HEK293T (cell line): Measurements from ENCODE around the gene UGT1A1.

ENCODE experiments used
- CTCF ChIA-PET: fragments of 350-600 bp; formaldehyde crosslinking; extraction: SDS; loops from one replicate; lab custom pipeline; 2021; ENCODE audit warnings: antibody characterized with exemption, inconsistent platforms; lab: Yijun Ruan, JAX
- POLR2A ChIA-PET: fragments of 350-600 bp; formaldehyde crosslinking; extraction: SDS; loops from one replicate; lab custom pipeline; 2020; ENCODE audit warnings: antibody characterized with exemption, inconsistent platforms; lab: Yijun Ruan, JAX
- DNase-seq: peaks from one replicate; pipeline ENCODE4 v3.0.0; 2012; ENCODE audit warnings: mixed read lengths; ENCODE audit errors: extremely low spot score
- ARNT ChIP-seq: fragments of 450-650 bp; IDR thresholded peaks from 2 replicates; pipeline ENCODE4 v1.6.1; 2017; ENCODE audit warnings: mild to moderate bottlenecking
- BHLHE40 ChIP-seq: fragments of 450-650 bp; IDR thresholded peaks from 2 replicates; pipeline ENCODE4 v1.6.1; 2016; ENCODE audit warnings: mild to moderate bottlenecking, moderate library complexity, borderline replicate concordance
- CTBP1 ChIP-seq: fragments of 450-650 bp; IDR thresholded peaks from 2 replicates; pipeline ENCODE4 v1.6.1; 2016; ENCODE audit warnings: borderline replicate concordance
- ELF4 ChIP-seq: fragments of 450-650 bp; IDR thresholded peaks from 2 replicates; pipeline ENCODE4 v1.6.1; 2017; ENCODE audit warnings: antibody characterized with exemption
- FOXA1 ChIP-seq: fragments of 450-650 bp; IDR thresholded peaks from 2 replicates; pipeline ENCODE4 v1.6.1; 2016; ENCODE audit warnings: mild to moderate bottlenecking
- FOXK2 ChIP-seq: fragments of 450-650 bp; IDR thresholded peaks from 2 replicates; pipeline ENCODE4 v1.6.1; 2016; ENCODE audit warnings: mild to moderate bottlenecking
- FOXM1 ChIP-seq: fragments of 450-650 bp; IDR thresholded peaks from 2 replicates; pipeline ENCODE4 v1.6.1; 2017; ENCODE audit warnings: mild to moderate bottlenecking, borderline replicate concordance
- HDGF ChIP-seq: fragments of 450-650 bp; IDR thresholded peaks from 2 replicates; pipeline ENCODE4 v1.6.1; 2017; ENCODE audit warnings: antibody characterized with exemption, borderline replicate concordance
- L3MBTL2 ChIP-seq: fragments of 450-650 bp; conservative IDR thresholded peaks from 2 replicates; pipeline ENCODE4 v1.6.1; 2016; ENCODE audit warnings: mild to moderate bottlenecking
- LEF1 ChIP-seq: fragments of 450-650 bp; IDR thresholded peaks from 2 replicates; pipeline ENCODE4 v1.6.1; 2017; ENCODE audit warnings: mild to moderate bottlenecking, borderline replicate concordance
- NFRKB ChIP-seq: fragments of 450-650 bp; IDR thresholded peaks from 2 replicates; pipeline ENCODE4 v1.6.1; 2016; ENCODE audit warnings: mild to moderate bottlenecking, moderate library complexity
- PKNOX1 ChIP-seq: fragments of 450-650 bp; IDR thresholded peaks from 2 replicates; pipeline ENCODE4 v1.6.1; 2016
- SP1 ChIP-seq: fragments of 450-650 bp; IDR thresholded peaks from 2 replicates; pipeline ENCODE4 v1.6.1; 2017
- SUZ12 ChIP-seq: fragments of 450-650 bp; IDR thresholded peaks from 2 replicates; pipeline ENCODE4 v1.6.1; 2016; ENCODE audit warnings: mild to moderate bottlenecking
- TARDBP ChIP-seq: fragments of 450-650 bp; IDR thresholded peaks from 2 replicates; pipeline ENCODE4 v1.6.1; 2016
- ZNF384 ChIP-seq: fragments of 450-650 bp; IDR thresholded peaks from 2 replicates; pipeline ENCODE4 v1.6.1; 2016

The UGT1A1 gene

GRCh38 chr2:233758849-233759248 is 1.2 kb upstream of the UGT1A1 start:
- CTCF ChIA-PET = no interaction called here
- no peak for TF ChIP-seq PKNOX1
- no peak for TF ChIP-seq BHLHE40
- no peak for TF ChIP-seq ARNT
- no peak for TF ChIP-seq CTBP1
- no peak for TF ChIP-seq FOXM1
- no peak for TF ChIP-seq NFRKB
- no peak for DNase-seq
- POLR2A ChIA-PET = no interaction called here

- ChIA-PET POLR2A (no interaction called here), CTCF (no interaction called here)
- TF ChIP-seq SP1 (no peak), ELF4 (no peak), TARDBP (no peak), FOXM1 (no peak), L3MBTL2 (no peak), CTBP1 (no peak), FOXA1 (no peak), ARNT (no peak), FOXK2 (no peak), ZNF384 (no peak), HDGF (no peak), BHLHE40 (no peak), LEF1 (no peak), SUZ12 (no peak), NFRKB (no peak), PKNOX1 (no peak)
- no peak for DNase-seq
Measured at GRCh38 chr2:233761040-233761769, 1.1 kb downstream of the UGT1A1 start.

- POLR2A ChIA-PET = no interaction called here
Measured at GRCh38 chr2:233764264-233764663, 4.2 kb downstream of the UGT1A1 start.

GRCh38 chr2:233764761-233765160 is 4.7 kb downstream of the UGT1A1 start:
- DNase-seq = no peak
- ChIA-PET POLR2A (no interaction called here), CTCF (no interaction called here)
- TF ChIP-seq ZNF384 (no peak), PKNOX1 (no peak), TARDBP (no peak), L3MBTL2 (no peak), SP1 (no peak)

More at GRCh38 chr2:233764264-233764663, 4.2 kb downstream of the UGT1A1 start:
- no peak for TF ChIP-seq HDGF
- no peak for TF ChIP-seq SUZ12
- TF ChIP-seq PKNOX1 = no peak
- TF ChIP-seq L3MBTL2 = no peak
- TF ChIP-seq FOXM1 = no peak
- no peak for TF ChIP-seq ELF4
- TF ChIP-seq FOXK2 = no peak
- no peak for TF ChIP-seq ZNF384
- TF ChIP-seq ARNT = no peak
- TF ChIP-seq SP1 = no peak
- no peak for TF ChIP-seq FOXA1
- no peak for TF ChIP-seq BHLHE40
- TF ChIP-seq CTBP1 = no peak
- TF ChIP-seq LEF1 = no peak
- no peak for TF ChIP-seq NFRKB
- TF ChIP-seq TARDBP = no peak
- DNase-seq = no peak
- CTCF ChIA-PET = no interaction called here

GRCh38 chr2:233766416-233766815 is 6.3 kb downstream of the UGT1A1 start:
- TF ChIP-seq ELF4 = no peak
- no peak for TF ChIP-seq SUZ12
- no peak for TF ChIP-seq NFRKB
- TF ChIP-seq BHLHE40 = no peak
- no peak for TF ChIP-seq SP1
- TF ChIP-seq CTBP1 = no peak
- TF ChIP-seq FOXM1 = no peak
- no peak for TF ChIP-seq ZNF384
- TF ChIP-seq PKNOX1 = no peak
- no peak for TF ChIP-seq FOXK2
- TF ChIP-seq L3MBTL2 = no peak
- no peak for TF ChIP-seq FOXA1
- TF ChIP-seq TARDBP = no peak
- TF ChIP-seq ARNT = no peak
- no peak for TF ChIP-seq HDGF
- no peak for TF ChIP-seq LEF1
- ChIA-PET POLR2A (no interaction called here), CTCF (interaction anchor here (0.6 kb wide), 1 partner anchor 9 kb away, joined by 4 read pairs; no protein-coding TSS in a partner anchor)

More at GRCh38 chr2:233766416-233766815, 6.3 kb downstream of the UGT1A1 start:
- DNase-seq = no peak
